Chondrocyte (in vitro differentiated cells): ENCODE measurements around the gene KRTAP29-1. TPM values are rescaled to one million over a fixed set of nuclear protein-coding genes. Genes with fewer than 3 reads are reported as not detected.

Experiments used
- DNase-seq: peaks from one replicate; pipeline ENCODE4 v3.0.0; 2021; ENCODE audit warnings: mixed read lengths, low spot score
- H3K27ac Mint-ChIP-seq: one replicate; pipeline ENCODE4 v1.8.0; 2021; ENCODE audit warnings: mild to moderate bottlenecking, moderate library complexity, mixed read lengths; ENCODE audit not compliant: unreplicated experiment
- H3K27me3 Mint-ChIP-seq: 2 replicates; pipeline ENCODE4 v1.8.0; 2021; ENCODE audit warnings: low read depth, mixed read lengths
- H3K36me3 Mint-ChIP-seq: 2 replicates; pipeline ENCODE4 v1.8.0; 2021; ENCODE audit warnings: low read depth, mixed read lengths
- H3K4me1 Mint-ChIP-seq: 2 replicates; pipeline ENCODE4 v1.8.0; 2021; ENCODE audit warnings: low read depth, mild to moderate bottlenecking, mixed read lengths
- H3K4me3 Mint-ChIP-seq: one replicate; pipeline ENCODE4 v1.8.0; 2021; ENCODE audit warnings: mild to moderate bottlenecking, moderate library complexity, mixed read lengths; ENCODE audit not compliant: unreplicated experiment
- H3K9me3 Mint-ChIP-seq: 2 replicates; pipeline ENCODE4 v1.8.0; 2021; ENCODE audit warnings: low read depth, mixed read lengths
- CTCF ChIP-seq: fragments of 200-600 bp; sonication (generic); IDR thresholded peaks from 2 replicates; pipeline ENCODE4 v1.5.0; 2021; ENCODE audit warnings: antibody characterized with exemption, mild to moderate bottlenecking, moderate library complexity
- total RNA-seq: library from RNA; stranded (reverse); gene quantifications from 3 replicates; pipeline ENCODE4 v1.2.1, GENCODE V29; 2021

The KRTAP29-1 gene
- total RNA-seq, 1 donor from 2014 or later, result not detected

- Mint-ChIP-seq H3K27ac (no peak overlapping the region), H3K36me3 (peaks cover 7% of the 10 kb centered on the region), H3K9me3 (peaks cover 26% of the 10 kb centered on the region), H3K4me3 (no peak overlapping the region), H3K4me1 (no peaks in the 10 kb centered on the region), H3K27me3 (peaks cover 13% of the 10 kb centered on the region)
- no peak for DNase-seq
- no peak for TF ChIP-seq CTCF
These were observed 36.4 kb upstream of the KRTAP29-1 start for GRCh38 chr17:41338961-41339485.

GRCh38 chr17:41335747-41336146 lies 33.1 kb upstream of the KRTAP29-1 start:
- no peak for TF ChIP-seq CTCF
- Mint-ChIP-seq H3K27me3 (peaks cover 14% of the 10 kb centered on the region), H3K4me1 (no peaks in the 10 kb centered on the region), H3K36me3 (no peaks in the 10 kb centered on the region), H3K9me3 (peaks cover under 1% of the 10 kb centered on the region), H3K27ac (no peak overlapping the region), H3K4me3 (no peak overlapping the region)
- no peak for DNase-seq

GRCh38 chr17:41334385-41335305 lies 32.0 kb upstream of the KRTAP29-1 start:
- H3K9me3 Mint-ChIP-seq, result no peaks in the 10 kb centered on the region
- no peak for TF ChIP-seq CTCF
- H3K27ac Mint-ChIP-seq, result no peak overlapping the region
- no peaks in the 10 kb centered on the region for H3K36me3 Mint-ChIP-seq
- DNase-seq, result no peak
- H3K4me3 Mint-ChIP-seq, result no peak overlapping the region
- H3K27me3 Mint-ChIP-seq, result peaks cover 8% of the 10 kb centered on the region
- H3K4me1 Mint-ChIP-seq, result no peaks in the 10 kb centered on the region

- no peaks in the 10 kb centered on the region for H3K9me3 Mint-ChIP-seq
- H3K27ac Mint-ChIP-seq, result no peak overlapping the region
- no peak for TF ChIP-seq CTCF
- no peak for DNase-seq
- no peaks in the 10 kb centered on the region for H3K4me1 Mint-ChIP-seq
- no peaks in the 10 kb centered on the region for H3K36me3 Mint-ChIP-seq
- H3K4me3 Mint-ChIP-seq, result no peak overlapping the region
- H3K27me3 Mint-ChIP-seq, result peaks cover 8% of the 10 kb centered on the region
These were observed 31.2 kb upstream of the KRTAP29-1 start for GRCh38 chr17:41333836-41334235.

- Mint-ChIP-seq H3K27ac (no peak overlapping the region), H3K9me3 (no peaks in the 10 kb centered on the region), H3K4me1 (no peaks in the 10 kb centered on the region), H3K36me3 (no peaks in the 10 kb centered on the region), H3K27me3 (peaks cover 8% of the 10 kb centered on the region), H3K4me3 (no peak overlapping the region)
- DNase-seq, result no peak
- TF ChIP-seq CTCF, result no peak
These were observed 30.4 kb upstream of the KRTAP29-1 start for GRCh38 chr17:41333098-41333497.
